Measurements from ENCODE around the gene ACSF3. TPM values are rescaled to one million over a fixed set of nuclear protein-coding genes. Genes with fewer than 3 reads are reported as not detected.

Gene ACSF3
- total RNA-seq, 1 donor from 2014 or later = 25.5 TPM

DNA sequence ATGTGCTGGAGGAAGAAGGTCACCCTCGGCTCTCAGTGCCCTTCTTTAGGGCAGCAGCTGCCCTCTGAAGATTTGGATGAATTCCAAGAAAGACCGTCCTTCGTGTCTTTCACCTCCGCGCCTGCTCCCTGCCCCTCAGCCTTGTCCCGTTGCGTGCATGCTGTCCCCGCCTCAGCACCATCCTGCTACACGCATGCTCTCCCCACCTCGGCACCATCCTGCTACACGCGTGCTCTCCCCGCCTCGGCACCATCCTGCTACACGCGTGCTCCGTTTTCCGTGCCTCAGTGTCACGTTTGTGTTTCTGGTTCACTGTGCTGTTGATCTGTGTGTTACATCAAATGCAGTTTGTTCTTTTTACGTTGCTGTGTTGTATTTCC lies 13.5 kb downstream of the ACSF3 start:
- ATAC-seq = no peak
- DNase-seq (ENCODE audit: low spot score) = no peak

- ATAC-seq (no peak), DNase-seq (ENCODE audit: low spot score) (no peak)
Measured at GRCh38 chr16:89108416-89108815, 14.8 kb downstream of the ACSF3 start.

GRCh38 chr16:89110641-89111040 lies 17.0 kb downstream of the ACSF3 start:
- no peak for ATAC-seq
- no peak for DNase-seq (ENCODE audit: low spot score)

- ATAC-seq (no peak), DNase-seq (ENCODE audit: low spot score) (no peak)
Measured at GRCh38 chr16:89111263-89111662, 17.6 kb downstream of the ACSF3 start.

GRCh38 chr16:89112377-89113151 lies 18.9 kb downstream of the ACSF3 start:
- DNase-seq (ENCODE audit: low spot score) (no peak), ATAC-seq (no peak)

DNA sequence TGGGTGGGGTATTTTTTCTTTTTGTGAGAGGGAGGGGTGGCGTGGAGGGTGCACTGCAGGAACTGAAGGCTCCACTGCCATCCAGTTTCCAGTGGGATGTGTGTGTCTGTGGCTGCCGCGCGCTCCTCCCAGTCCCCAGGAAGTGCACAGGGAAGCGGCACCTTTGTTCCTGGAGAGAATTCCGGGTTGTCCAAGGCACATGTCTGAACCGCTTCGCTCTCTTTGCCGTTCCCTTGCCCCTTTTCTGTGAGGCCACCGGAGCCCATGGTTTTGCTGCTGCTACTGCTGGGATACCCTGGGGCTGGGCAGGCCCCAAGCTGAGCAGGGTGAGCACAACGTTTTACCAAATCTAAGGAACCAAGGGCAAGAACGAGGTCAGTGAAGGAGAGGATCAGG lies 19.5 kb downstream of the ACSF3 start:
- ATAC-seq = no peak
- no peak for DNase-seq (ENCODE audit: low spot score)

DNA sequence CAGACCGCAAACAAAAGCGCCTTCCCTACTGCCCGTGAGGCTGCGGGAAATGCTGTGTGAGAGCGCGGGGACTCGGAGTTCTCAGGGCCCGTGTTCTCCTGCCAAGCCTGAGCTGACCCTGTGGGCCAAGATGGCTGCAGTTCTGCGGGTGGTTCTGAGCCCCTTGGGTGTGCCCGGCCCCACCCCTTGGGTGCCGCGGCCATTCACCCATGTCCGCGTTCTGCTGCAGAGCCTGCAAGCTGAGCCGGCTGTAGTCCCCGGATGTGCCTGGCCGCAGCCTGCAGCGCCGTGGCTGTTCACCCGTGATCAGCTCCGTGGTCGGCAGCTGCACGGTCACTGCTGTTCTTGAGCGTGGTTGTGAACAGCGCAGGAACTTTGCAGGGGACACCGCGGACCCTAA lies 20.0 kb downstream of the ACSF3 start:
- DNase-seq (ENCODE audit: low spot score) = no peak
- ATAC-seq = no peak

DNA sequence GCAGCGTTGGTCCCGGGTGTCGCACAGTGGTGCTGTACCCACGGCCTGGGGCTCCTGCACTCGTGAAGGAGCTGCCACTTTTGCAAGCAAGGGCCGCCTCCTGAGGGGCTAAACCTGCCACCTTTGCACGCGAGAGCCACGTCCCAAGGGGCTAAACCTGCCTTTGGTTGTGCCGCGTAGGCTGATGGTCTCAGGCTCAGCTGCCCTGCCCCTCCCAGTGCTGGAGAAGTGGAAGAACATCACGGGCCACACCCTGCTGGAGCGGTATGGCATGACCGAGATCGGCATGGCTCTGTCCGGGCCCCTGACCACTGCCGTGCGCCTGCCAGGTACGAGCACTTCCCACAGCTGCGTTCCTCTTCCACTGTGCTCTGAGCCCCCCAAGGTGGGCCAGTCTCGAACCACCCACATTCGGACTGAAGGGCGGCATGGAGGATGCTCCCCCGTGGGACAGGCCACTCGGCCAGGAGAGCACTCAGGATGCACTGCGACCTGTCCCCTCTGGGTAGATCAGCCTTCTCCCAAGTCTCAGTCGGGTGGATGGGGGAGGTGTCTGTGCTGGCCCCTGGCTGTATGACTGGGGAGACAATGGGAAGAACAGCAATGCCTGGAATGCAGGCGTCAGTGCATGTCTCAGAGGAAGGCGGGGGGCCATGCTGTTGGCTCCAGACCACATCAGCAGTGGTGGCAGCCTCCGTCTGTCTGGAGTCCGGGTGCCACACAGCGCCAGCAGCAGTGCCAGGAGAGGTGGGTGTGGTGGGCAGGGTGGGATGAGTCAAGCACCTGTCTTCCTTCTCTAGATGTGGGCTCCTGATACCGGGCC lies 20.7 kb downstream of the ACSF3 start:
- DNase-seq (ENCODE audit: low spot score) (no peak), ATAC-seq (no peak)

DNA sequence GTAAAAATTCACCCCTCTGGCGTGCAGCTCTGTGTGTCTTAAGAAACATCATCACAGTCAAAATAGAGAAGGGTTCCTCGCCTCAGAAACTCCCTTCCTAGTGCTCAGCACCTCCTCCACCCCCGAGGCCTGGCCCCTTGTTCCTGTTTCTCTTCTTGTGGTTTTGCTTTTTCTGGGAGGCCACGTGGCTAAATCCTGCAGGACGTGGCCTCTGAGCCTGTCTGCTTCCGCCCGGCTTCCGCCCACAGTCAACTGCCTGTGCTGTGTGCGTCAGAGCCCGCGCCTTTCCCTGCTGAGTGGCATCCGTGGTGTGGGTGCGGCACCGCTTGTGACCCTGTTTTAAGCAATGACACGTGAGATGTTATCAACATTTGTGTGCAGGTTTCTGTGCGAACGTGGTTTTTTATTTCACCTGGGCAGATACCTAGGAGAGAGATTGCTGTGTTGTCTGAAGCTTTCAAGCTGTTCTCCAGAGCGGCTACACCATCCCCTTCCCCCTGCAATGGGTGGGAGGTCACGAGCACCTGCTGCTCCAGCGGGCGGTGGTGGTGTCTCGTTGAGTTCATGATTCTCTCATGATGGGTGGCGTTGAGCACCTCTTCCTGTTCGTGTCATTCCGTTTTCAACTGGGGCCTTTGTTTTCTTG lies 21.7 kb downstream of the ACSF3 start:
- ATAC-seq (peak; percentile 40), DNase-seq (ENCODE audit: low spot score) (peak; percentile 60)

- no peak for DNase-seq (ENCODE audit: low spot score)
- ATAC-seq = no peak
Measured at GRCh38 chr16:89116341-89117226, 22.9 kb downstream of the ACSF3 start.

- DNase-seq (ENCODE audit: low spot score) (no peak), ATAC-seq (no peak)
Measured at GRCh38 chr16:89117227-89117974, 23.7 kb downstream of the ACSF3 start.

- ATAC-seq (no peak), DNase-seq (ENCODE audit: low spot score) (no peak)
Measured at GRCh38 chr16:89117975-89118289, 24.3 kb downstream of the ACSF3 start.

DNA sequence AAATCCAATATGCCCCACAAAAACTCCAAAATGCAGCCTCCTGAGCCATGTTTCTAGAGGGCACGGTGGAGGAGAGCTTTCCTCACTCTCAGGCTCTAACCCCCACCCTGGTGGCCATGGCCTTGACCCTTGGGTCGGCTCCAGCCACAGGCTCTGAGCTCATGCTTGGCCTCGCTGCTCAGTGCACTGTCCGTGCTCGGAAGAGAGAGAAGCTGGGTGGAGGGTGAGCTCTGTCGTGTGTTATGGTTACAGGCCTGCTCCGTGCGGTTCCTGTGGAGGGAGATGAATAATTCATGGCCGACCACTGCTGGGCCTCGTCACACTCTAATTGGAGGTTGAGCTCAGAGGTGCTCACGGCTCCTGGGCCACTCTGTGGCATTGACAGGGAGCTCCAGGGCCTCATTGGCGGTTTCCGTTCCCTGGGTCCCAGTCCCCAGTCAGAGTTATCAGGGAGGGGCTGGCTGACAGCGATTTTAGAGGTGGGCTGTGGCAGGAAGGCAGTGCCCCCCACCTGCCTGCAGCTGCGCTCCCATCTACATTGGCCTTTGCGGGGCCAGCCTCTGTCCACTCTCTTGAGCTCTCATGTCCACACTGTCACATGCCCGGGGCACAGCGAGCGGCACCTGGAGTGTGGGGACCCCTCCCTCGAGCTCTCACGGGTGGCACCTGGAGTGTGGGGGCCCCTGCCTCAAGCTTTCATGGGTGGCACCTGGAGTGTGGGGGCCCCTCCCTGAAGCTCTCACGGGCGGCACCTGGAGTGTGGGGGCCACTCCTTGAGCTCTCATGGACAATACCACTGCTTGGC lies 24.9 kb downstream of the ACSF3 start:
- no peak for DNase-seq (ENCODE audit: low spot score)
- ATAC-seq = peak; percentile 79

DNA sequence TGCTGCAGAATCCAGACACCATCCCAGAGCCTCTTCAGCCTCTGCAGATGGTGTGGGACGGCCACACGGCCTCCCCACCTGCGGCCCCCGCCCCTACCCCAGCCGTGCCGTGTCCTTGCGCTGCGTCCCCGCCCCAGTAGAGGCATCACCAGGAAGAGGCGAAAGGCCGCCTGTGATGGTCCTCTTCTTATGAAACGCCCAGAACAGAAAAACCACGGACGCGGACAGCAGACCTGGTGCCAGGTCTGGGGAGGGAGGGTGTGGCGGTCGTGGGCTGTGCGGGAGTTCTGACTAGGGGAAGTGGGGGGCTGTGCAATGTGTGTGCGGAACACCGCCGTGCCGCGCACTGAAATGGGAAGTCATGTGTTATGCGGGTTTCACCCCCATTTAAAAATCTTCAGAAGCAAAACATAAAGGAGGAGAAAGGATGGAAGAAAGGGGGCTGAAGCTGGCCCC lies 25.5 kb downstream of the ACSF3 start:
- no peak for DNase-seq (ENCODE audit: low spot score)
- ATAC-seq = no peak

DNA sequence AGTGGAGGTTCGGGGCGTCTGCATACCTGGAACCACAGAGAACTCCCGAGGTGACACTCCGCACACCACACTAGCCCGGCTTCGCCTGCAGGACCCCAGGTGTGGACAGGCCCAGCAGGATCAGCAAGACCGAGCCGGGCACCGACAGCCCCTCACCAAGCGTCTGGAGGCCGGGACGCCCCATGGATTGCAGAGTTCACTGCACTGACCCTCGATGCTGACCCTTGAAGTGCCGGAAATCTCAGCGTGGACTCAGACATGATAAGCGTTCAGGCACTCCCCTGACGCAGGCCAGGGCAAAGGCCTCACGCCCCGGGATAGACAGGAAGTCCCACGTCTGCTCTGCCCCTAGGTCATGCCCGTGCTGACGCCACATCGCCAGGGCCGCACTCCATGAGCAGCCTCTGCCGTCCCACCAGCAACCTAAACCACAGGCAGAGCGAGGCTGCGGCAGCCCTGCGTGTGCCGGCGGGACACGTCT lies 26.0 kb downstream of the ACSF3 start:
- DNase-seq (ENCODE audit: low spot score) (no peak), ATAC-seq (no peak)

- ATAC-seq (no peak), DNase-seq (ENCODE audit: low spot score) (no peak)
Measured at GRCh38 chr16:89120281-89120680, 26.6 kb downstream of the ACSF3 start.

DNA sequence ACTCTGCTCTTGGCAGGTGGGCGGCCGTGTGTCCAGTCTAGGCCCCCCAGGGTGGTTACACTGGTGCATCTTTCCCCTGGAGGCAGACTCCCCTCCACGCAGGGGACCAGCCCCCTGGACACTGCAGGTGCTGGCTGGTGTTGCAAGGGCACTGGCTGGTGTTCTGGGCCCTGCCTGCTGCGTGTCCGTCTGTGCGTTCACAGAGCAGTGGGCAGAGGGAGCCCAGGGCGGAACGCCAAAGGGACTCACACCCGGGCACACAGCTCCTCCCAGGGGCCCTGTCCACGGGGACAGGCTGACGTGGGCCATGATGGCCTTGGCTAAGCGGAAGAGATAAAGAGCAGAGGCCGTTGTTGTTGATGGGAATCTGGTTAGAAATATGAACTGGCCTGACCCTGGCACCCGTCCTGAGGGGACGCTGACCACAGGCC lies 27.3 kb downstream of the ACSF3 start:
- ATAC-seq (no peak), DNase-seq (ENCODE audit: low spot score) (no peak)

- ATAC-seq = no peak
Measured at GRCh38 chr16:89121691-89122321, 28.2 kb downstream of the ACSF3 start.

More at GRCh38 chr16:89121691-89122321, 28.2 kb downstream of the ACSF3 start:
- DNase-seq (ENCODE audit: low spot score) = no peak
